ENCODE results near the gene SLC15A1.
"Not testable (repeated sequence)": the region's sequence is repeated elsewhere in the genome, so short reads cannot be mapped to it uniquely, and the experiment has no call there.

SLC15A1 gene

GRCh38 chr13:98781045-98781444 lies 28.6 kb upstream of the SLC15A1 start:
- DNase-seq (ENCODE audit: low read depth in 2 of 2): no peak

GRCh38 chr13:98780451-98780850 lies 28.0 kb upstream of the SLC15A1 start:
- DNase-seq (ENCODE audit: low read depth in 2 of 2): no peak

GRCh38 chr13:98779695-98780094 lies 27.2 kb upstream of the SLC15A1 start:
- no peak for DNase-seq (ENCODE audit: low read depth in 2 of 2)

GRCh38 chr13:98778749-98779148 lies 26.3 kb upstream of the SLC15A1 start:
- DNase-seq (ENCODE audit: low read depth in 2 of 2): no peak

- no peak for DNase-seq (ENCODE audit: low read depth in 2 of 2)
Observed at GRCh38 chr13:98776644-98777043, 24.2 kb upstream of the SLC15A1 start.

- no peak for DNase-seq (ENCODE audit: low read depth in 2 of 2)
Observed at GRCh38 chr13:98775844-98776598, 23.5 kb upstream of the SLC15A1 start.

- DNase-seq (ENCODE audit: low read depth in 2 of 2): no peak
Observed at GRCh38 chr13:98775386-98775785, 22.9 kb upstream of the SLC15A1 start.

GRCh38 chr13:98774776-98775175 lies 22.3 kb upstream of the SLC15A1 start:
- DNase-seq (ENCODE audit: low read depth in 2 of 2): no peak

- no peak for DNase-seq (ENCODE audit: low read depth in 2 of 2)
Observed at GRCh38 chr13:98773921-98774320, 21.4 kb upstream of the SLC15A1 start.

GRCh38 chr13:98772794-98773452 lies 20.5 kb upstream of the SLC15A1 start:
- DNase-seq (ENCODE audit: low read depth in 2 of 2): no peak

- DNase-seq (ENCODE audit: low read depth in 2 of 2): no peak
Observed at GRCh38 chr13:98771838-98772611, 19.6 kb upstream of the SLC15A1 start.

GRCh38 chr13:98769736-98770135 lies 17.3 kb upstream of the SLC15A1 start:
- no peak for DNase-seq (ENCODE audit: low read depth in 2 of 2)

- no peak for DNase-seq (ENCODE audit: low read depth in 2 of 2)
Observed at GRCh38 chr13:98768522-98768921, 16.1 kb upstream of the SLC15A1 start.

- no peak for DNase-seq (ENCODE audit: low read depth in 2 of 2)
Observed at GRCh38 chr13:98766697-98767096, 14.2 kb upstream of the SLC15A1 start.

- DNase-seq (ENCODE audit: low read depth in 2 of 2): no peak
Observed at GRCh38 chr13:98765996-98766519, 13.6 kb upstream of the SLC15A1 start.

GRCh38 chr13:98761986-98762616 lies 9.6 kb upstream of the SLC15A1 start:
- DNase-seq (ENCODE audit: low read depth in 2 of 2): no peak

GRCh38 chr13:98761126-98761985 lies 8.9 kb upstream of the SLC15A1 start:
- no peak for DNase-seq (ENCODE audit: low read depth in 2 of 2)

- DNase-seq (ENCODE audit: low read depth in 2 of 2): no peak
Observed at GRCh38 chr13:98755729-98756128, 3.3 kb upstream of the SLC15A1 start.

GRCh38 chr13:98755116-98755515 lies 2.6 kb upstream of the SLC15A1 start:
- DNase-seq (ENCODE audit: low read depth in 2 of 2): no peak

- not testable (repeated sequence) for DNase-seq (ENCODE audit: low read depth in 2 of 2)
Observed at GRCh38 chr13:98754468-98754867, 2.0 kb upstream of the SLC15A1 start.

- no peak for DNase-seq (ENCODE audit: low read depth in 2 of 2)
Observed at GRCh38 chr13:98751861-98752466, 508 bp downstream of the SLC15A1 start.

All from stimulated activated CD8-positive, alpha-beta memory T cell treated with anti-CD3 and anti-CD28 coated beads, Interleukin-7, amount 100 ng/mL, for 1 hour (primary cell).